ENCODE results near the gene RAB5IF.
A peak's percentile ranks its signal among the peaks of the same experiment; 100 is the strongest.
"Not testable (repeated sequence)": the region's sequence is repeated elsewhere in the genome, so short reads cannot be mapped to it uniquely, and the experiment has no call there.

Gene RAB5IF

DNA sequence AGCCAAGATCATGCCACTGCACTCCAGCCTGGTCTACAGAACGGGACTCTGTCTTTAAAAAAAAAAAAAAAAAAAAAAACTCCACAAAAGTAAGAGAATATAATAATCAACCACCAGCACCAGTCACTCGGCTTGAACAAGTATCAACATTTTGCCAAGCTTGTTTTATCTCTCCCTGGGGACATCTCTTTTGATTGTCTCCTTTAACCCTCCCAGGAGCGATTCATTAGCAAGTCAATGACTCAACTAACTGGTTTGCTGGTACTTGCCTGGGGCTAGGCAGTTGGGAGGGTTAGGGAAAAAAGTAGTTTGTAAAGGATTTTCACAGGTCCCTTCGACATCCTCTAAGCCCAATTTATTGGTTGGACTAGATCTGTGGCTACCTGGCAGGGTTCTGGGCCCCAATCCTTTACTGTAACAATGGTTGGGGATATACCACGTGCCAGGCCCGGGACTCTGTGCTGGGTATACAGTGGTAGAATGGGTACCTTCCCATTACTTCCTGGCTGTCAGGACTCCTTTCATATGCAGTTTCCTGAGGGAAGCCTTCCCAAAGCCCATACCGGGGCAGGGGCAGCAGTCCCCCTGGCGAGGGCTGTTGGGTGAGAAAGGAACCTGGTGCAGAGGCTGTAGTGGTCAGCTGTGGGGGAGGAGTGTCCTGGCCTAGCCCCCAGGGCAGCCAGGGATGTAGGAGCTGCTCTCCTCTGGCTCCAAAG lies 20.0 kb upstream of the RAB5IF start:
- DNase-seq (ENCODE audit: low spot score): no peak

DNA sequence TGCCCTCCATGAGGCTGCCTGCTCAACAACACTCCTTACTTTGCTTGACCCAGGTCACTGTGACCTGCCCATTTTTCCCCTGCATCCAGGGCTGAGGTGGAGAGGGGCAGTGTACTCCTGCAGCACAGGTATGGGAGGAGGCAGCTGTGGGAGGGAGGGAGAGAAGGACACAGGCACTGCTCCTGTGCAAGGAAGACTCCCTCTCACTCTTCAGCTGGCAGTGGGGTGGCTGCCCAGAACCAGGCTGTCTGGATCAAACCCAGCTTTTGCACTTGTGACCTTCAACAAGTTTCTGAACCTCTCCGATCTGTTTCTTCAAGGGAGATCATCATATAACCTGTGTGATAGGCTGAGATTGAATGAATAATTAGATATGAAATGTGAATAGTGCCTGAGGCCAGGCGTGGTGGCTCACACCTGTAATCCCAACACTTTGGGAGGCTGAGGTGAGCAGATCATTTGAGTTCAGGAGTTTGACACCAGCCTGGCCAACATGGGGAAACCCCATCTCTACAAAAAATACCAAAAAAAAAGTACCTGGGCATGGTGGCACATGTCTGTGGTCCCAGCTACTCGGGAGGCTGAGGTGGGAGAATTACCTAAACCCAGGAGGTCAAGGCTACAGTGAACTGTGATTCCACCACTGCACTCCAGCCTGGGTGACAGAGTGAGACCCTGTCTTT lies 18.1 kb upstream of the RAB5IF start:
- DNase-seq (ENCODE audit: low spot score): no peak

DNA sequence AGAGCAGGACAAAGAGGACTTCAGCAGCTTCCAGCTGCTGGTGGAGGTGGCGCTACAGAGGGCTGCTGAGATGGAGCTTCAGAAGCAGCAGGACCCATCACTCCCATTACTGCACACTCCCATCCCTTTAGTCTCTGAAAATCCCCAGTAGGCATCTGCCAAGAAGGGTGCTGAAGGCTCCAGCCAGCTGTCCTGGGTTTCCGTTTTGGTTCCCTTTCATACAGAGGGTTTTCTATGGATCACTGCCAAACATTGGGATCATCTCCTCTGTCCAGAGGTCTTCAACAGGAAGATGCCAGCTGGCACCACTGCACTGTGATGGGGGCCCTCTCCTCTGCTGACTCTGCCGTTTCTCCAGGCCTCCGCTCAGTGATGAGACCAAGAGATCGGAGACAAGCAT lies 14.3 kb upstream of the RAB5IF start:
- no peak for DNase-seq (ENCODE audit: low spot score)

DNA sequence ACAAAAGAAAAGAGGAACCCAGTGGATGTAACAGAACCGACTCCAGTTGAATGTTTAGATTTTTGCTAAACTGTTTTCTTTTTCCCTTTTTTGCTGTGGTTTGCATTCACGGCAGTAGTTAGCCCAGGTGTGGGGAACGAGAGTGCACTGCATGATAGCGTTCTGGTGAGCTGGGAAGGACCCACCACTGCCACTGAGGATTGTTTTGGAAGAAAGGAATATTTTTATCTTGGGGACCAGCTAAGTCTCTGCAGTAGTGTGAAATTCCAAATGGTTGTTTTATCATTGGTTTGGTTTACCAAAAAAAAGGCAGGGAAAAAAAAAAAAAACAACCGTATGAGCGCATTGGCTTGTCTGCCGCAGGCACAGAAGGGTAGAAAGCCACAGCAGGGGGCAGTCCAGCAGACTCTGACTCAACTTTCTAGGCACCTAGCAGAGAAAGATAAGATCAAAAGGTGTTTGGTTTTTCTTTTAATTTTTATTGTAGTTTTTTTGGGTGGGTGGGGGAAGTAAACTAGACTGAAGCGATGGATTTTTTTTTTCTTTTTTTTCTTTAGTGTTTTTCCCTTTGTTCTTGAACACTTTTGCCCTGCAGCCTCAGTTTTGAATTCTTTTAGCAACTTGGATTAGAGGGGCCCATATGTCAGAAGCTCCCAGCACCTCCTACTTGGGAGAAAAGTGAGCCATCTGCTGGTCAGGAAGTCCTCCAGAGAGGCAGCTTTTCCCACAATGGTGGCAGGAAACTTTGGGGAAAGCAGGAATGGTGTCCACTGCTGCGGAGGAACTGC lies 13.5 kb upstream of the RAB5IF start:
- no peak for DNase-seq (ENCODE audit: low spot score)

DNA sequence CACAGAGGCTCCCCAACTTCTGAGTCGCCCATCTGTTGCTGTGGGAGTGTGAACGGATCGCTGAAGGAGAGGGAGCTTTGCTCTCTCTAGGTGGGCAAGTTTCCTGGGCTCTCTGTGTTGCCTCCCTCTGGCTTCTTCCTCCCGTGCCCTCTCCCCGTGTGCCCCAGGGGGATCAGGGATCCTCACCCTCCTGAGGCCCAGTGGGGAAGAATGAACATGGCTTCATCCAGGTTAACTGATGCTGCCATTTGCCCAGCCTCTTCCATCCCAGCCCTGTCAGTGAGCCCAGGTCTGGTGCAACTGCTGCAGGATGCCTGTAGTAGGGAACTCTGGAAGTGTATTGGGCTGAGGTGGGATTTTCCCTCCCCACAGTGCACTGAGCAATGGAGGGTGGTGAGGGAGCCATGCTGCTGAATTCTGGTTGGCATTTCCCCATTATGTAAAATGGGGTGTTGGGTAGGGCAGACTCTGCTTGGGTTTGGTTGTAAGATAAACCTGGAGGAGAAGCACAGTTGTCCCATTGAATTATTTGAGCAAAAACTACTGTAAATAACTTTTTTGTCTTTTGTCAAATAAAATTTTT lies 12.1 kb upstream of the RAB5IF start:
- no peak for DNase-seq (ENCODE audit: low spot score)

DNA sequence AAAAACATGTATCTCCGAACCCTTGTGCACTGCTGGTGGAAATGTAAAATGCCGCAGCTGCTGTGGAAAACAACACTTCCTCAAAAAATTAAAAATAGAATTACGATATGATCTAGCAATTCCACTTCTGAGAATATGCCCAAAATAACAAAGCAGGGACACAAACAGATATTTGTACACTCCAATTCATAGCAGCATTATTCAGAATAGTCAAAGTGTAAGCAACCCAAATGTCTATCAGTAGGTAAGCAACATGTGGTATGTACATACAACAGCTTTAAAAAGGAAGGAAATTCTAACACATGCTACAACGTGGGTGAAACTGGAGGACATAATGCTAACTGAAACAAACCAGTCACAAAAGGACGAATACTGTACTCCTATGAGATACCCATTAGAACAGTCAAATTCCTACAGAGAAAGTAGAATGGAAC lies 5.7 kb upstream of the RAB5IF start:
- DNase-seq (ENCODE audit: low spot score): no peak

DNA sequence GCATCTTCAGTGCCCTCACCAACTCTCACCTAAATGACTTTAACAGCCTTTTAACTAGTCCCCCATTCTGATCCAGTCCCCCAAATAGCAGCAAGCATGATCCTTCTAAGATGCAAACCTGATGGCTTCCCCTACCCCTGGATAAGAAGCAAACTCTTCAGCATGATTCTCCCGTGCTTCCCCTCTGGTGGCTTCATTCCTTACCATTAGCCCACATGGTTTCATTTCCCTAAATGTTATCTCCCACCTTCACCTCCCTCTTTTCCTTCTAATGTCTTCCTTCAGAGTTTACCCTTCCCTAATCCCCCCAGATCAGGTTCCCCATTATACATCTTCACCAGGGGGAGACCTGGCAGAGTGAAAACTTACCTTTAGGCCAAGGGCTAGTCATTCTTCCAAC lies 4.0 kb upstream of the RAB5IF start:
- DNase-seq (ENCODE audit: low spot score): no peak

DNA sequence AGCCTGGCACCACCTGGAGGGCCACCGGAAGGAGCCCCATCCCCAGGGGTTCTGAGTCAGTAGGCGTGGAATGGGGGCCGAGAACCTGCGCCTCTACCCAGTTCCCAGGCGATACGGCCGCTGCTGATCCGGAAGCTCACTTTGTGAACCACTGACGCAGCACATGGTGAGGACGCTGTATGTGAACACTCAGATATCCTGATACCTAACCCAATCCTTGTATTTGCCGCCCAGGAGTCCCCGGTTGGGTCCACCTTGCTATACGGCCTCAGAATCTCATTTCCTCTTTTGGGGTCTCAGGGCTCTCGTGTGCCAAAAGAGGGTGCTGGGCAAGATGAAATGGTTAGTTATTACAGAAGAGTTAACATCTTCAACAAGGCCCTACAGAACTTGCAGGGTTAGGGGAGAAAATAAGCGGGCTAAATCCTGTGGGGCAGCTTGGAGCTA lies 604 bp upstream of the RAB5IF start:
- no peak for DNase-seq (ENCODE audit: low spot score)

DNA sequence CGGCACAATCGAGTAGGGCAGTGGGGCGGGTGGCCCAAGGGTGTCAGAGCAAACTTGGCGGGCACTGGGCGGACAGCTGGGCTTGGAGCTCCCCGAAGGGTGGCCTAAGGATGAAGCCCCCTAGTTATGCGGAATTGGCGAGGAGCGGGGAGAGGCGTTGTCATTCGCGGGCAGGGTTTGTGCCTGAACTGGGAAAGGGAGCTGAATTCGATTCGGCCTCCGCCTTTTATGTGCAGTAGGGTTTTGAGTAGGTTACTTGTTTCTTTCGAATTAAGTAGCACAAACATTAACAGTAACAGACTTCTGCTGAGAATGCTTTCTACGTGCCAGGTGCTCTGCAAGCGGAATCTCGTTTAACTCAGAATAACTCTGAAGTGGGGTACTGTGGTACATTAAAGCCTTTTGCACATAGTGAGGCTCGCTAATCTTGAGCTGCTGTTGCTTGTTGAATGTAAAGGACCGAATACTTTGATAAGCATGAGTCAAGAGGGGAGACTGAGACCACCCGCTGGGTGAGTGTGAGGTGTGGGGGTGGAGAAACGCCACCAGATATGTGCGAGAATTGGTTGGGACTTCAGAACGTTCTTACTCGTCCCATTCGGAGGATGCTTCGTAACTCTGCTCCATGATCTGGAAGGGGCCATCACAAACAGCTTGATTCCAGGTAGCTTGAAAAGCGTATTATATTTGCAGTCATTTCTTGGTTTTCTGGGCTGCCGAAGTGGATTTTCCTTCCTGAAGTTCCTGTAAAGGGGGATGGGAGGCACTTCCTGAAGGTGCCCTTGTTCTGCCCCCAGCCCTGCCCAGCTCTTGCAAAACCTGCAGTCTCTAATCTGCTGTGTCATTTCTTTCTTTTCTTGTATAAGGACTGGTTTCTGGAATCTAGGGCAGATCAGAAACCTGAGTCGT lies 833 bp downstream of the RAB5IF start:
- peak; percentile 21 for DNase-seq (ENCODE audit: low spot score)

DNA sequence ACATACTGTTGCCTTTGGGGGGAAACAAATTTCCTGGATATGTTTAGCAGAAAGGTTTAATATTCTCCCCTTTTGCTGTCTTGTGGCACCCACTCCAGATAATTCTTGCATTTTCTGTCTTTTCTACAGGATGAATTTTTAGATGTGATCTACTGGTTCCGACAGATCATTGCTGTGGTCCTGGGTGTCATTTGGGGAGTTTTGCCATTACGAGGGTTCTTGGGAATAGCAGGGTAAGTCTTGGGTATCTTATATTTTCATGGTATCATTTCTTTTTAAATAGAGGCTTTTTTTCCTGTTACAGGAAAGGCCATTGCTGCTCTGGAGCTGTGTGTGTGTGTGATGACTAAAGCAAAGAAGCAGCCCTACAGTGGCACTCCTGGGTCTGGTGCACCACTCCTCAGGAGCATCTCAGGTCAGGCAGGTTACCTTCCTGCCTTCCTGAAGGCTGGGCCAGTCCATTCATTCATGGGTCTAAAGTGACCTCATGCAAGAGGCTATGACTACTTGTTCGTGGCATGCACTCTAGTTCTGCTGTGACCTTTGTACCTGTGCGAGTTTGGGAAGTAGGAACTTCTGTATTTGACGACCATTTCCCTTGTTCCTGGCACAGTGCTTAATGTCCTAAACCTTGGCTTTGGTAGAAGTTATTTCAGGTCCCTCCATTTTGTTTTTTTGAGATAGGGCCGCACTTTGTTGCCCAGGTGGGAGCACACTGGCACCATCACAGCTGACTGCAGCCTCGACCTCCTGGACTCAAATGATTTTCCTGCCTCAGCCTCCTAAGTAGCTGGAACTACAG lies 2.2 kb downstream of the RAB5IF start:
- no peak for DNase-seq (ENCODE audit: low spot score)

DNA sequence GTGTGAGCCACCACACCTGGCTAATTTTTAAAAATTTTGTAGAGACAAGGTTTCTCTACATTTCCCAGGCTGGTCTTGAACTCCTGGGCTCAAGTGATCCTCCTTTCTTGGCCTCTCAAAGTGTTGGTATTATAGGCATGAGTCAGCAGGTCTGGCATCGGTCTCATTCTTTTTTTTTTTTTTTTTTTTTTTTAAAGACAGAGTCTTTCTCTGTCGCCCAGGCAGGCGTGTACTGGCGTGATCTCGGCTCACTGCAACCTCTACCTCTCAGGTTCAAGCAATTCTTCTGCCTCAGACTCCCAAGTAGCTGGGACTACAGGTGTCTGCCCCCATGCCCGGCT lies 2.8 kb downstream of the RAB5IF start:
- DNase-seq (ENCODE audit: low spot score): not testable (repeated sequence)

DNA sequence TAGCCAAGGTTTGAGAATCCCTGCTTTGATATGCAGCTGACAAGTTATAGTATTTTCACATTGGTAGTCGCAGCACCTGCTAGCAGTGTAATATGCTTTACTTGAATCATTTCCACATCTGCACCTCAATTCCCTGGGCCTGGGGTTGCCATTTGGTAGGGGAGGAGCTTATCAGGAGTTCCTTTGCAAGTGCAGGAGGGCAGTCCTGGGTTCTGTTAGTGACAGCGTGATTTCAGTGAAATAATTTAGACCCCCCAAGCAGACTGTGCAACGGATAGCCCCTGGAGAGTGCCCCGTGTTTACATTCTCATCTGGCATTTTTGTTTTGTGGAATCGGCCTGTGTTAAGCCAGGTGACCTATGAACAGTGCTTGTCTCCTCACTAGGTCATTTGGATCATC lies 6.0 kb downstream of the RAB5IF start:
- no peak for DNase-seq (ENCODE audit: low spot score)

DNA sequence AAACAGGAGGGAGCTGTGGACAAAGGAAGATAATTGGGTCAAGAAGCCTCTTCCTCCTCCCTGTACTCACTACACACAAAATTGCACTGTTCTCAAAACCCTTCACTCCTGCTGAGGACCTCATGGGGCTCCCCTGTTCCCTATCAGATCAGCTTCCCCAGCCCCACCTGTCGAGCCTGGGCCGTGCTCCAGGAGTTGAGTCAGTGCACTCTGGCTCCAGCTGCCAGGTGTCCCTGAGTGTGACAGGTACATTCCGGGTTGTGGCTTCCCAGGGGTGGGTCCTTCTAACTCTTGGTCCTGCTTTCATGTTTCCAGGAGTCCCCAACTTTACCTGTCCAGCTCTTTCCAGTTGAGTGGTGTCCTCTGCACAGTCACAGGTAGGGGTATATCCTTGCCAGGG lies 8.4 kb downstream of the RAB5IF start:
- no peak for DNase-seq (ENCODE audit: low spot score)

DNA sequence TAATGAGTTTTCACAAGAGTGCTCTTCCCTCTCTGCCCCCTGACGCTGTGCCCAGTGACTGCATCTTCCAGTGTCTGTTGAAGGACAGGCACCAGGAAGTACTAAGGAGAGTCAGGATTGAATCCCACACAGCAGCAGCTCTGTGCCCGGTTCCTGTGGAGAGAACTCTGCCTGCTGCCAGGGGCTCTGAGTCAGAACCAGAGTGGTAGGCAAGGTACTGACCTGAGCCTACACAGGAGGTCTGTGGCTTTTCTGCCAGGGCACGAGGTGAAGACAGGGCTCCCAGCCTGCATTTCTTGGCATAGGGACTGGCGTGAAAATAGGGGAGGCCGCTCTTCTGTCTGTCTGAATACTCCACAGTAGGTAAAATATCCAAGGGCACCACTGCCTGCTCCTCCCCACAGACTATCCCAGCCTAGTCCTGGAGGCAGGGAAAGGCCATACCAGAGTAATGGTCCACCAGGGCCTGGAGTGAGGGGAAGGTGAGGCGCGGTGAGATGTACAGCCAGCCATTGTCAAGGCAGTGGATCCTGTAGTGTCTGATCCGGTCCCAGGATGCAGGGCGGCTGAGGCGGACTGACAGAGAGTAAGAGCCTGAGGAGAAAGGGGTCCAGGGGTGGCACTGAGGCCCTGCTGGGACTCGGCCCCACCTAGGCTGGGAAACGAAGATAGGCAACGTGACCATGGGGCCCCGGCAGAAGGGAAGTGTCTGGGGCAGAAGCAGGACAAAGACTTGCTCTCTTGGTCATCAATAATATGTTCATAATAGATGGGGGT lies 9.4 kb downstream of the RAB5IF start:
- DNase-seq (ENCODE audit: low spot score): no peak

DNA sequence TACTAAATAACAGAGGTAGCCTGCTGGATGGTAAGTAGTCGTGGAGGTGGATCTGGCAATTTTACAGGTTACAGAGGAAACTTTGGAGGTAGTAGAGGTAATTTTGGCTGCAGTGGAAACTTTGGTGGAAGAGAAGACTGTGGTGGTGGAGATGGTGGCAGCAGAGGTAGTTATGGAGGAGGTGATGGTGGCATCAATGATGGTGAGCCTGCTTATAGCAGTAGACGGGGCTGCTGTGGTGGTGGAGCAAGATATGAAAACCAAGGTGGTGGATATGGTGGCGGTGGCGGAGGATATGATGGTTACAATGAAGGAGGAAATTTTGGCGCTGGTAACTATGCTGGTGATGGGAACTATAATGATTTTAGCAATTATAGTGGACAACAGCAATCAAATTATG lies 15.3 kb downstream of the RAB5IF start:
- no peak for DNase-seq (ENCODE audit: low spot score)

DNA sequence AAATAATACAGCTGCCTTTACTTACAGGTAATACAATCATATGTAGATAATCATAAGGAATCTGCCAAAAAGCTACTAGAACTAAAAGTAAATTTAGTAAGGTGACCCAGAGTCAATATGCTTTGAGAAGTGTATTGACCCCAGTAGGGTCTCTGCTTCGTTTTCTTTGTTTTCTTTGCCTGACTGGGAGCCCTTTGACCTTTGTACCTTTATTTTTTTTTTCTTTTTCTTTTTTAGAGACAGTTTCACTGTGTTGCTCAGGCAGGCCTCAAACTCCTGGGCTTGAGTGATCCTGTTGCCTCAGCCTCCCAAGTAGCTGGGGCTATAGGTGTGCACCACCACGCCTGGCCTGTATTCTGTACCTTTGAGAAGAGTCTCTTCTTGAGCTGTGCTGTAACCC lies 17.9 kb downstream of the RAB5IF start:
- DNase-seq (ENCODE audit: low spot score): no peak

DNA sequence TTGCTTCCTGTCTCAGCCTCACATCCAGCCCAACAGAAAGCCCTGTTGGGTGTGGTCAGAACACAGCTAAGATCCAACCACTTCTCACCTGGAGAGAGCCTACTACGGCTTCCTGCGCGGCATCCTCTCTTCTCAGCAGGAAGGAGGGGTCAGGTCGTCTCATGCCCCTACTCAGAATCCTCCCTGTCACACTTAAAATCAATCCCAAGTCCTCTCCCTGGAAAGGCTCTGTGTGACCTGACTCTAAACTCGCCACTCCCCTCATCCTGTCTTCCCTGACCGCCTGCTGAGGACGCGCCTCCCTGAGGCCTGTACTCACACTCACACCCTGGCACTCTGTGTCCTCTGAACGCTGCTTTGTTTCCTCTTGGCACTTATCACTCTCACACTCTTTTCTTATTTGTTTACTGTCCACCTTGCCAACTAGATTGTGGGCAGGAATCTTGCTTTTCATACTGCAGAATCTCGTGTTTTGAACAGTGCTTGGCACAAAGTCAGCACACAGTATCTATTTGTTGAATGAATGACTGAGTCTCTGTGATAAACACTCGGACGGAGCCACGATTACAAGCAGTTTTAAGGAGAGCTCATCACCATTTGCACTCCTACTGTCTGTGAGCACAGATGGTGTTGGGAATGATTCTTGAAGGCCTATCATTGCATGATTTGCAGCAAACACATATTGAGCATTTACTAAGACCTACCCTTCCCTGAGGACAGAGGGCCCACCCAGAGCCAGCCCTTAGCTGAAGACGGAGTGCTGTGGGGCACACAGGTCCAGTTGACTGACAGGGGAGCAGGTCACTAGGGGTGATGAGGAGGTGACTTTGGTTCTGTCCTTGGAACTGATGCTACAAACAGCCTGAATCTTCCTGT lies 18.7 kb downstream of the RAB5IF start:
- DNase-seq (ENCODE audit: low spot score): no peak

DNA sequence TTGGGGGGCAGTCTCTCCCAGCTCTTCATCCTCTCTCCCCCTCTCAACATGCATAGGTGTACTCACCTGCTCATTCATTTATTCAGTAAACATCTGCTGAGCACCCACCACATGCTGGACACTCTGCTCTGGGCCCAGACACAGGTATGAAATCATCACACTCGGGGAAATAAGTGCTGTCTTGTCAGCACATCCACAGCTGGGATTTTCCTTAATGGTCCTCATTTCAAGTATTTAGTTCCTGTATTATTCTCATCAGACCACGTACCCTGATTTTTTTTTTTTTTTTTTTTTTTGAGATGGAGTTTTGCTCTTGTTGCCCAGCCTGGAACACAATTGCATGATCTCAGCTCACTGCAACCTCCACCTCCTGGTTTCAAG lies 19.4 kb downstream of the RAB5IF start:
- no peak for DNase-seq (ENCODE audit: low spot score)

DNA sequence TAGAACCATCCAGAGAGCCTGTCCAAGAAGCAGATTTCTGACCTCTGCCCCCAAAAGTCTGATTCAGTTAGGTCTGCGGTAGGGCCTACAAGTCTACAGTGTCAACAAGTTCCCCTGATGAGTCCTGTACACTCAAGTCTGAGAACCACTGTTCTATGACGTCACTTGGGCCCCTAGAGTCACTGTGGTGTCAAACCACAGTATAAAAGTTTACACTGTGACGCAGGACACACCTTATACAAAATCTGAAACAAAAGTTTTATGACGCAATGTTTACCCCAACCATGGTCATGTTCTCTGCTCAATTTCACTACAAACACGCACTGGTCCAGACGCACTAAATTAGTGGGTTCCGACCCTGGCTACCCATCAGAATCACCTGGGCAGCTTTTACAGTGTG lies 22.5 kb downstream of the RAB5IF start:
- DNase-seq (ENCODE audit: low spot score): no peak
